Esophagus muscularis mucosa (tissue), 4 donors: ENCODE measurements around the gene MSI2. TPM values are rescaled to one million over a fixed set of nuclear protein-coding genes. Genes with fewer than 3 reads are reported as not detected.

Experiments used
- DNase-seq: peaks from one replicate; pipeline ENCODE4 v3.0.0-alpha.2; 2017; ENCODE audit errors: extremely low spot score
- H3K27ac ChIP-seq, 4 donors: fragments of 200-600 bp; sonication (generic); replicated peaks in 1 of 4; 1 replicate in 3 of 4; 2 replicates in 1 of 4; pipeline ENCODE4 v1.5.1; 2016 to 2019; ENCODE audit warnings: mild to moderate bottlenecking in 1 of 4
- H3K27me3 ChIP-seq, 4 donors: fragments of 200-600 bp; sonication (generic); one replicate each; pipeline versions ENCODE4 v1.5.1 to v1.6.0; 2016 to 2019
- H3K36me3 ChIP-seq, 4 donors: fragments of 200-600 bp; sonication (generic); one replicate each; pipeline ENCODE4 v1.5.1; 2016 to 2019
- H3K4me1 ChIP-seq, 4 donors: fragments of 200-600 bp; sonication (generic); one replicate each; pipeline ENCODE4 v1.5.1; 2016 to 2019
- H3K4me3 ChIP-seq, 4 donors: fragments of 200-600 bp; sonication (generic); 1 replicate in 2 of 4; 2 replicates in 2 of 4; pipeline ENCODE4 v1.5.1; 2016 to 2019; ENCODE audit warnings: mild to moderate bottlenecking in 4 of 4, moderate library complexity in 1 of 4
- H3K9me3 ChIP-seq, 4 donors: fragments of 200-600 bp; sonication (generic); 1 replicate in 3 of 4; 2 replicates in 1 of 4; pipeline ENCODE4 v1.5.1; 2016 to 2019
- EP300 ChIP-seq: sonication (generic); formaldehyde crosslinking; IDR thresholded peaks from one replicate; pipeline ENCODE4 v1.6.1; 2017; ENCODE audit warnings: antibody characterized with exemption
- POLR2A ChIP-seq: fragments of 450-650 bp; IDR thresholded peaks from one replicate; pipeline ENCODE4 v1.6.1; 2017; ENCODE audit warnings: antibody characterized with exemption, moderate library complexity, mild to moderate bottlenecking, low read depth
- POLR2AphosphoS5 ChIP-seq, 2 donors: sonication (generic); formaldehyde crosslinking; IDR thresholded peaks; one replicate each; pipeline ENCODE4 v1.6.1; 2017; ENCODE audit warnings: antibody characterized with exemption in 2 of 2
- WGBS: methylation state at CpG from one replicate; pipeline ENCODE4 v1.1.5; 2018; 5-methylcytosine and 5-hydroxymethylcytosine counted together
- intact Hi-C: fragments of 100-400 bp; cut with DNase I; formaldehyde crosslinking; loops from one replicate; pipeline ENCODE4 v1.15.1; 2023
- total RNA-seq, 4 donors: library from RNA; depleted of rRNA; stranded (reverse); fragments of >200 nt; gene quantifications; one replicate each; pipeline versions ENCODE4 v1.1.0 to v1.2.1, GENCODE V29; 2016
- TF ChIP-seq, protein P1 (sequence below), 3 experiments: fragments of 200-600 bp in 2 of 3; fragments of 450-650 bp in 1 of 3; sonication (generic) in 2 of 3; IDR thresholded peaks; one replicate each; pipeline ENCODE4 v1.5.1; 2017 to 2019; ENCODE audit warnings: antibody characterized with exemption in 3 of 3, mild to moderate bottlenecking in 2 of 3, moderate library complexity in 1 of 3

MSI2 gene
- total RNA-seq, 4 donors from 2014 or later: 28.8 to 39.0 (median 29.6) TPM

DNA sequence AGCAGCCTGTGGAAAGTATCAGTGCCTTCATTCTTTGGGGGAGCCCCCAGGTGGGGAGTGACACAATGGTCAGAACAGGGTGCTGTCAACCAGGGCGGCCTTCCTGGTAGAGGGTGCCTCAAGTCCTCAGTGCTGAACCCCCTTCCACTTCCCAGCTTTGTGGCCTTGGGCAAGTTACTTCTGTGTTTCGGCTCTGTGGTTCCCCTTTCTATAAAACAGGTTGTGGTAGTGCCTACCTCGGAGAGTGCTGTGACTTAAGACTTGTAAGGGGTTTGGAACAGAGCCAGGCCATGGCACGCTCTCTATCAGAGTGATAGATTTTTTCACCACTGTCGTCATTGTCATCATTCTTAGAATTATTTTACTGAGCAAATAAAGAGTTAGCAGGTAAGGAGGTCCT lies 347.7 kb downstream of the MSI2 start:
- Histone ChIP-seq H3K27ac (peak overlapping the region in 3 of 4 donors; percentile 64 to 80 (median 74)), H3K27me3 (no peaks in the 10 kb centered on the region), H3K4me3 (no peak overlapping the region), H3K4me1 (peaks cover 26 to 30% (median 27%) of the 10 kb centered on the region in 4 donors), H3K36me3 (peaks cover 0 to 7% (median 0%) of the 10 kb centered on the region in 4 donors), H3K9me3 (no peaks in the 10 kb centered on the region)
- 89% methylated on average over 5 of the region's 5 CpGs for WGBS
- intact Hi-C loops: no loop called here
- TF ChIP-seq EP300: no peak
- TF ChIP-seq POLR2A: no peak
- TF ChIP-seq POLR2AphosphoS5 (IDR thresholded peaks at IDR 0.05): no peak
- TF ChIP-seq, protein P1, sequence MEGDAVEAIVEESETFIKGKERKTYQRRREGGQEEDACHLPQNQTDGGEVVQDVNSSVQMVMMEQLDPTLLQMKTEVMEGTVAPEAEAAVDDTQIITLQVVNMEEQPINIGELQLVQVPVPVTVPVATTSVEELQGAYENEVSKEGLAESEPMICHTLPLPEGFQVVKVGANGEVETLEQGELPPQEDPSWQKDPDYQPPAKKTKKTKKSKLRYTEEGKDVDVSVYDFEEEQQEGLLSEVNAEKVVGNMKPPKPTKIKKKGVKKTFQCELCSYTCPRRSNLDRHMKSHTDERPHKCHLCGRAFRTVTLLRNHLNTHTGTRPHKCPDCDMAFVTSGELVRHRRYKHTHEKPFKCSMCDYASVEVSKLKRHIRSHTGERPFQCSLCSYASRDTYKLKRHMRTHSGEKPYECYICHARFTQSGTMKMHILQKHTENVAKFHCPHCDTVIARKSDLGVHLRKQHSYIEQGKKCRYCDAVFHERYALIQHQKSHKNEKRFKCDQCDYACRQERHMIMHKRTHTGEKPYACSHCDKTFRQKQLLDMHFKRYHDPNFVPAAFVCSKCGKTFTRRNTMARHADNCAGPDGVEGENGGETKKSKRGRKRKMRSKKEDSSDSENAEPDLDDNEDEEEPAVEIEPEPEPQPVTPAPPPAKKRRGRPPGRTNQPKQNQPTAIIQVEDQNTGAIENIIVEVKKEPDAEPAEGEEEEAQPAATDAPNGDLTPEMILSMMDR (IDR thresholded peaks at IDR 0.05): no peak
- no peak for DNase-seq

DNA sequence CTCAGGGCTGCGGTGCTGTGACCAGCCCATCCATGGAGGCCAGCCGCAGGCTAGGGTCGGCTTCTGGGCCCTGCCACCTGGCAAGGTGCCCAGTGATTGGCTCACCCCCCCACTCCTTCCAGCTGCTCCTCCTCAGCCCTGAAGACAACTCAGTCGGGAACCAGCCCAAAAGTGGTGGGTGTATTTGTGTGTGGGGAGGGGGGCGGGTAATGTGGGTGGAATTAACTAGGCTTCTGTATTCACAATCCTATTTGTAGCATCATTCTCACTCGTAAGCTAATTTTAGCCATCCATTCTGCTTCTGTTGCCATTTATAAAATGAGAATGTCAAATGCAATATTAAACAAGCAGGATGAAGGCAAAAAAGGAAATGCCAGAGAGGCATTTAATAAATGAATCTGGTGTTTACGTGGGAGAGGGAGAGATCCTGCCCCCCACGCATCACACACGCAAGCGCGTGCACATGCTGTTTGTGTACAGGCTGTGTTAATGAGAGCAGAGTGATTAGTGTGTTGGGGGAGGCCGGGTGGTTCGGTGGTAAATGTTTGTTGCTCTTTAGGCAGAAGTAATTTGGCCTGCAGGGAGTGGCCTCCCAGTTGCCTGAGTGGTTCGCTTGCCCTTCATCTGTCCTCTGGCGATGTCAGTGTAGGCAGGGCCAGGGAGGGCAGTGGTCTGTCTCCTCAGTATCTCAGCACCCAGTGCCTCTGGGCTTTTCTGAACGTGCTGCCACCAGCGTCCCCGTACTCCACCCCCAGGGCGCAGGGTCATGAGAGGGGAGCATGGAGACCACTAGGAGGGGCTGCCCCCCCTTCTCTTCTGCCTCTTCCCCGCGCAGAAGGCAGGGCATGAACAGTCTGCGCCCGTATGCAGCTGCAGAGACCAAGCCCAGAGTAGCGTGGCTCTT lies 348.7 kb downstream of the MSI2 start:
- TF ChIP-seq, protein P1 (IDR thresholded peaks at IDR 0.05): no peak
- TF ChIP-seq POLR2A (no peak), POLR2AphosphoS5 (IDR thresholded peaks at IDR 0.05) (no peak)
- H3K4me1 ChIP-seq: peaks cover 23 to 30% (median 26%) of the 10 kb centered on the region in 4 donors
- H3K4me3 ChIP-seq: peak overlapping the region; percentile 12 to 39 (median 34)
- intact Hi-C loops: loop anchor here (5.0 kb wide), 1 partner anchor 52 kb away; no protein-coding TSS in a partner anchor
- H3K36me3 ChIP-seq: peaks cover 0 to 7% (median 0%) of the 10 kb centered on the region in 4 donors
- no peaks in the 10 kb centered on the region for H3K27me3 ChIP-seq
- H3K9me3 ChIP-seq: no peaks in the 10 kb centered on the region
- H3K27ac ChIP-seq: peak overlapping the region; percentile 59 to 80 (median 69)
- DNase-seq: no peak
- 17% methylated on average over 24 of the region's 24 CpGs for WGBS

DNA sequence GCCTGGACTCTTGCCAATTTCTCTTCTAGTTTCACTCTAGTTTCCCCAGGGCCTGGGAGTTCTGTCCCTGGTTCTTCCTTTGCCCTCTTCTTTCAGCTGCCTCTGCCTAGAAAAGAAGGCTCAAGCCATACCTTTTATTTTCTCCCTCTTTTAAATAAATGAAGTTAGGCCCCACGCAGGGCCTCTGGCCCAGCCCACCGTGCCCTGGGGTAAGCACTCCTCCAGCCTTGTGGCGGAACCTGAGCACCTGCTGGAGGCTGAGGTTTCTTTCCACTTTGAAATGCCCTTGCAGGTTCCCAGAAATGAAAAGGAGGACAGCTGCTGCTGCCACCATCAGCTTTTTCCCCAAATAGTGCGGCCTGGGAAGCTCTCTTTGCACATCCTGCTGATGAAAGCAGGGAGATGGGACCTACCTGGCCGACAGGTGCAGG lies 349.4 kb downstream of the MSI2 start:
- no peaks in the 10 kb centered on the region for H3K9me3 ChIP-seq
- no peak for TF ChIP-seq POLR2A
- TF ChIP-seq, protein P1 (IDR thresholded peaks at IDR 0.05): no peak
- TF ChIP-seq EP300: no peak
- TF ChIP-seq POLR2AphosphoS5 (IDR thresholded peaks at IDR 0.05): no peak
- H3K36me3 ChIP-seq: peaks cover 0 to 7% (median 0%) of the 10 kb centered on the region in 4 donors
- no peak for DNase-seq
- no peaks in the 10 kb centered on the region for H3K27me3 ChIP-seq
- peak overlapping the region; percentile 12 to 39 (median 34) for H3K4me3 ChIP-seq
- WGBS: 71% methylated on average over 5 of the region's 5 CpGs
- intact Hi-C loops: loop anchor here (5.0 kb wide), 1 partner anchor 52 kb away; no protein-coding TSS in a partner anchor
- H3K27ac ChIP-seq: peak overlapping the region; percentile 59 to 80 (median 69)
- peaks cover 23 to 30% (median 26%) of the 10 kb centered on the region in 4 donors for H3K4me1 ChIP-seq

DNA sequence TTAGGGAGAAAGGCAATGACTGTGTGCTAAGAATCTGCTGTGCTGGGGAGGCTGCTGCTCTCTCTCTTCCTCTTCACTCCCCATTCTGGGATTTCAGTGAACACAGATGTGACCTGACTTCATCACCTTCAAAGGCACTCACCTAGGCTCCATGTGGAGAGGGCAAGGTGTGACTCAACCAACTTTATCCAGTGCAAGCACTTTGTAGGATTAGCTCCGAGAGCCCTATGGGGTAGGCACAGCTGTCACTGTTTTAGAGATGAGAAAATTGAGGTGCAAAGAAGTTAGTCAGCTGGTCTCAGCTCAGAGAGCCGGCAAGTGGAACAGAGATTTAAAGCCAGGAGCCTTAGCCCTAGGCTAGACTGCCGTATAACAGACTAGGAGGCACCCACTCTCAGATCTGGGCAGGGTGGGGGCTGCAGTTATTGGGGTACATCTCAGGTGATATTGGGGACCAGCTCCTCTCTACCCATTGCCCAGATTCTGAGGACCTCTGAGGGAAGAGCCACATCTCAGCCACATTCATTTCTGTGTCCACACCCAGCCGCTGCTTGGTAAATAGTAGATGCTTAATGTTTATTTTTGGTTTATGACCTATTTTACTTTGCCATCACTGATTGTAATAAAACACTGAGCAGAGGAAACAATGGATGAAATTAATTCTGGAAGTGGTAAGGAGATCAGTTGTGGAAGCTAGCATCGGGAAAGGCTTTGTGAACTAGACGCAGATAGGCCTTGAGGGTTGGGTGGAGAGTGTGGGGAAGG lies 350.0 kb downstream of the MSI2 start:
- TF ChIP-seq, protein P1 (IDR thresholded peaks at IDR 0.05): no peak
- TF ChIP-seq POLR2AphosphoS5 (IDR thresholded peaks at IDR 0.05): no peak
- TF ChIP-seq EP300: no peak
- no peak for TF ChIP-seq POLR2A
- H3K27me3 ChIP-seq: no peaks in the 10 kb centered on the region

More for the DNA sequence above, 350.0 kb downstream of the MSI2 start:
- intact Hi-C loops: loop anchor here (5.0 kb wide), 1 partner anchor 51 kb away; no protein-coding TSS in a partner anchor
- DNase-seq: no peak
- Histone ChIP-seq H3K4me3 (no peak overlapping the region), H3K36me3 (peaks cover 0 to 3% (median 0%) of the 10 kb centered on the region in 4 donors), H3K4me1 (peaks cover 23 to 30% (median 26%) of the 10 kb centered on the region in 4 donors), H3K9me3 (no peaks in the 10 kb centered on the region), H3K27ac (peak overlapping the region; percentile 59 to 80 (median 69))
- WGBS: 94% methylated on average over 6 of the region's 6 CpGs
